ENCODE data around the gene ATP6V0E1. TPM values are rescaled to one million over a fixed set of nuclear protein-coding genes. Genes with fewer than 3 reads are reported as not detected.

Gene ATP6V0E1
- total and polyA plus RNA-seq, 3 donors from 2014 or later: 124 to 170 (median 134) TPM

DNA sequence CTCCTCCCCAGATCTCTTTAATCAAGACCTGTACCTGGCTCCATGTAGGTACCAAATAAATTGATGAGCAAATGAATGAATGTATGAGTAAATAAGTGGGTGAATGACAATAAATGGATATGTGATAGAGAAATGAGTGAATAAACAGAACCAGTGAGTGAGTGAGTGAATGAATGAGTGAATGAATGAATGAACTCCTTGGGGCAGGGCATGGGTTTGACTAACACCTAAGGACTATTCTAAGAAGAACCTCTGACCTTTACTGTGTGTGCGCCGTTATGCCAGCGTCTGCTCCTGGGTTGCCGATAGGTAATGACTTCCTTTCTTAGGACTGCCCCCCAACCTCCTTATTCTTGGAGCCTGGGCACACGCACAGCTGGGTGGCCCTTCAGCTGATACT is 26.1 kb upstream of the ATP6V0E1 start:
- 41 to 65% methylated on average over 5 of the region's 5 CpGs for WGBS, 2 donors
- no peak overlapping the region for H3K27ac ChIP-seq
- H3K4me1 ChIP-seq: peaks cover 12% of the 10 kb centered on the region

GRCh38 chr5:172958331-172959046 is 25.1 kb upstream of the ATP6V0E1 start:
- no peaks in the 10 kb centered on the region for H3K9me3 ChIP-seq
- intact Hi-C loops (cut with DNase I; ENCODE audit: low total_unique reads): no loop called here
- DNase-seq: peak; percentile 86
- WGBS, 2 donors: 2 to 5% methylated on average over 27 to 54 of the region's 54 CpGs
- TF ChIP-seq CTCF (IDR thresholded peaks at IDR 0.05): no peak
- TF ChIP-seq POLR2A (IDR thresholded peaks at IDR 0.05): no peak
- H3K4me3 ChIP-seq: peak overlapping the region; percentile 72 to 80
- peaks cover 12% of the 10 kb centered on the region for H3K4me1 ChIP-seq
- no peaks in the 10 kb centered on the region for H3K36me3 ChIP-seq (ENCODE audit: low read depth, missing control alignments)
- H3K27me3 ChIP-seq: no peaks in the 10 kb centered on the region
- peak overlapping the region; percentile 43 to 84 for H3K27ac ChIP-seq

More for the DNA sequence above, 26.1 kb upstream of the ATP6V0E1 start:
- Histone ChIP-seq H3K9me3 (no peaks in the 10 kb centered on the region), H3K27me3 (no peaks in the 10 kb centered on the region), H3K36me3 (ENCODE audit: low read depth, missing control alignments) (no peaks in the 10 kb centered on the region), H3K4me3 (no peak overlapping the region)
- intact Hi-C loops (cut with DNase I; ENCODE audit: low total_unique reads): no loop called here
- no peak for DNase-seq
- no peak for TF ChIP-seq CTCF (IDR thresholded peaks at IDR 0.05)

GRCh38 chr5:172959824-172960799 is 23.5 kb upstream of the ATP6V0E1 start:
- no peaks in the 10 kb centered on the region for H3K27me3 ChIP-seq
- DNase-seq: no peak
- H3K9me3 ChIP-seq: no peaks in the 10 kb centered on the region
- H3K36me3 ChIP-seq (ENCODE audit: low read depth, missing control alignments): no peaks in the 10 kb centered on the region
- intact Hi-C loops (cut with DNase I; ENCODE audit: low total_unique reads): no loop called here
- 6 to 9% methylated on average over 28 of the region's 28 CpGs for WGBS, 2 donors
- no peak for TF ChIP-seq CTCF (IDR thresholded peaks at IDR 0.05)
- TF ChIP-seq POLR2A (IDR thresholded peaks at IDR 0.05): no peak
- peak overlapping the region; percentile 72 to 80 for H3K4me3 ChIP-seq
- H3K4me1 ChIP-seq: peaks cover 12% of the 10 kb centered on the region
- H3K27ac ChIP-seq: no peak overlapping the region

DNA sequence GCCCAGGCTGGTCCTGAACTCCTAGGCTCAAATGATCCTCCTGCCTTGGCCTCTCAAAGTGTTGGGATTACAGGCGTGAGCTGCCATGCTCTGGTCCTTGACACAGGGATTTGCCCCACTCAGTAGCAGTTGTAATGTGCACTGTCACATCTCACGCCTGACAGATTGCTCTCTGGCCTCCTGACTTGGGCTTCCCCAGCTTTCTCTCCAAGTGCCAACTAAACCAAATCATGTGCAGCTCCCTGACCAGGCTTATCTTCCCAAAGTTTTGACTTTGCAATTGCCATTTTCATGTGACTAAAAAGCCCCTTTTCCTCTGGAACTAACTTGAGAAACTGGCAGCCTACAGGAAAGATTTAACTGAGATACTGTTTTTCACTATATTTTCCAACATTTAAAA is 13.7 kb upstream of the ATP6V0E1 start:
- H3K27me3 ChIP-seq: no peaks in the 10 kb centered on the region

More for the DNA sequence above, 13.7 kb upstream of the ATP6V0E1 start:
- no peaks in the 10 kb centered on the region for H3K36me3 ChIP-seq (ENCODE audit: low read depth, missing control alignments)
- DNase-seq: no peak
- no peak overlapping the region for H3K27ac ChIP-seq
- WGBS, 2 donors: 77 to 80% methylated on average over 1 to 2 of the region's 2 CpGs
- TF ChIP-seq CTCF (IDR thresholded peaks at IDR 0.05) (no peak), POLR2A (IDR thresholded peaks at IDR 0.05) (no peak)
- intact Hi-C loops (cut with DNase I; ENCODE audit: low total_unique reads): no loop called here
- no peaks in the 10 kb centered on the region for H3K4me1 ChIP-seq
- no peak overlapping the region for H3K4me3 ChIP-seq
- no peaks in the 10 kb centered on the region for H3K9me3 ChIP-seq

Data from testis (tissue), 3 donors.